ENCODE data around the gene RESP18.
"Not testable (repeated sequence)": the region's sequence is repeated elsewhere in the genome, so short reads cannot be mapped to it uniquely, and the experiment has no call there.

RESP18 gene

GRCh38 chr2:219335373-219335786 lies 2.8 kb upstream of the RESP18 start:
- Histone ChIP-seq H3K4me2 (peak overlapping the region in 2 of 11 experiments; percentile 61 to 74; a peak in 4 of 22 replicates), H3K27me3 (no peaks in the 10 kb centered on the region)

DNA sequence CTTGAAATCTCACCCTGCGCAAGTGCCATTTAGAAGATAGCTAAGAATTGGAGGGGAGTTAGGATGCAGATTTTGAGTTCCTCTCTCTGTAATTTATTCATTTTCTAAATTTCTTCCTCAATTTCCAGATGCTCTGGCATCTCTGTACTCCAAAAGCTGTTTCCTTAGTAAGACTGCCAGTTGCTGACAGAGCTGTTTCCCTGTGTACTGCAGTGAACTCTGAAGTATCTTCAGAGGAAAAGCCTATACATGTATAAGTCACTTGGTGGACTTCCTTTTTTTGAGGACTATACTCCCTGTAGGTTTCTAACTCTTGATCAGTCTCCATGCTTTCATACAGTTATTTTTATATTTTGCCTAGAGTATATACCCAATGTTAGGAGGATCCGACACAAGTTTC lies 1.5 kb upstream of the RESP18 start:
- peak overlapping the region in 2 of 11 experiments; percentile 40 to 49; a peak in 2 of 22 replicates for H3K9ac ChIP-seq
- no peaks in the 10 kb centered on the region for H3K36me3 ChIP-seq
- no peak overlapping the region for H3K4me3 ChIP-seq
- H4K20me1 ChIP-seq: no peaks in the 10 kb centered on the region
- H3K4me1 ChIP-seq: peaks cover 0 to 26% (median 0%) of the 10 kb centered on the region in 10 experiments; a peak in 6 of 20 replicates
- TF ChIP-seq Cebpa-rat (IDR thresholded peaks at IDR 0.05): no peak
- H3K27me3 ChIP-seq: no peaks in the 10 kb centered on the region
- H3K27ac ChIP-seq: peak overlapping the region in 3 of 11 experiments; percentile 26 to 82 (median 74); a peak in 5 of 22 replicates
- H3K9me3 ChIP-seq (replicated peaks in 1 of 11): peaks cover 0 to 26% (median 0%) of the 10 kb centered on the region in 11 experiments; a peak in 7 of 22 replicates
- H3K4me2 ChIP-seq: peak overlapping the region in 3 of 11 experiments; percentile 19 to 74 (median 61); a peak in 5 of 22 replicates

More at GRCh38 chr2:219335373-219335786, 2.8 kb upstream of the RESP18 start:
- no peak overlapping the region for H3K4me3 ChIP-seq
- H3K4me1 ChIP-seq: peaks cover 0 to 26% (median 0%) of the 10 kb centered on the region in 10 experiments; a peak in 6 of 20 replicates
- H3K9me3 ChIP-seq (replicated peaks in 1 of 11): peaks cover 0 to 26% (median 0%) of the 10 kb centered on the region in 11 experiments; a peak in 7 of 22 replicates
- no peak overlapping the region for H3K9ac ChIP-seq
- no peaks in the 10 kb centered on the region for H3K36me3 ChIP-seq
- peak overlapping the region in 2 of 11 experiments; percentile 74 to 82; a peak in 2 of 22 replicates for H3K27ac ChIP-seq
- H4K20me1 ChIP-seq: no peaks in the 10 kb centered on the region
- TF ChIP-seq Cebpa-rat (IDR thresholded peaks at IDR 0.05): no peak

DNA sequence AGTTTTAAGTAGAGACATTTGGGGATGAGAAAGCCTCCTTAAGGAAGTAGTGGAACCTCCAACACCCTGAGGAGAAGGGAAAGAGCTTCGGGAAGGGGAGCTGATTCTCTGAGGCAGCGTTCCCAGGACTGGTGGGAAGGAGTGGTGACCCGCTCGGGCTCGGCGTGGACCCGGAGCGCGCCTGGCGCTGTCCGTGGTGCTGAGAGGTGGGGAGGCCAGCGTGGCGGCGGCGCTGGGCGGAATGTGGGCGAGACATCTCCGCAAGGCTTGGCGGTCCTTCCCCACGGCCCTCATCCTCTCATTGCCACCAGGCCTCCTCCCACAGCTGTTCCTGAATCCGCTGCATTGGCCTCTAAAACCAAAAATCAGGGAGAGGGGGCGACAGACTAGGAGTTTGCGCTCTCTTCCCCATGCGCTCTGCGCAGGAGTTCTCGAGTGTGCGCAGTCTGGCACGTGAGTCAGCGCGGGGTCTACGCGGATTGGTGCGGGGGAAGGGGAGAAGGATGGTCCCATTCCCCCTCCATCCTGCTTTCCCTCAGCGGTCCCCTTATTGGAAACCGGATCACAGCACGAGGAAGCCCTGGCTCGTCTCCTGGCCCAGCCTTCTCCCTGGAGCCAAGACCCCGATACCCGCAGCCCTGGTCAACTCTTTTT lies 857 bp downstream of the RESP18 start:
- peaks cover 0 to 36% (median 0%) of the 10 kb centered on the region in 10 experiments; a peak in 6 of 20 replicates for H3K4me1 ChIP-seq
- no peak overlapping the region for H3K4me3 ChIP-seq
- TF ChIP-seq Cebpa-rat (IDR thresholded peaks at IDR 0.05): no peak
- H3K4me2 ChIP-seq: no peak overlapping the region
- peaks cover 0 to 17% (median 0%) of the 10 kb centered on the region in 11 experiments; a peak in 7 of 22 replicates for H3K9me3 ChIP-seq (replicated peaks in 1 of 11)
- H3K36me3 ChIP-seq: no peaks in the 10 kb centered on the region
- no peaks in the 10 kb centered on the region; a peak in 1 of 22 replicates for H4K20me1 ChIP-seq
- H3K9ac ChIP-seq: no peak overlapping the region
- H3K27ac ChIP-seq: no peak overlapping the region
- H3K27me3 ChIP-seq: no peaks in the 10 kb centered on the region

DNA sequence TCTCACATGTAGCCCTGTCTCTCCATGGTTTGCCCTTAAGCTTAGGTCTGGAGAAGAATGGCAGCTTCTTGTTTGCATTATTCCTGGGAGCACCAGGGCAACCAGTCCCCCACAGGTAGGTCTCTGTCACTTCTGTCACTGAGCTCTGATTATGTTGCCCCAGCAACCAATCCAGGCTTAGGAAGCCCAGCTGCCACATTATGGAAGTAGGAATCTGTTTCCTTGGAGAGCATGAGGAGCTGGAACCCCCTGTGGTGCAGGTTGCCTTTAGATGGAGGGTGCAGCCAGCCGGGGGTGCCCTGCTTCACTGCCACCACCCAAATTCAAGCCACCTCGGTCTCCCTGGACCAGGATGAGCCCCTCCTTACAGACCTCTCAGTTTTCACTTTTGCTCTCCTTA lies 4.8 kb downstream of the RESP18 start:
- no peak overlapping the region for H3K9ac ChIP-seq
- H3K36me3 ChIP-seq: no peaks in the 10 kb centered on the region
- H3K4me2 ChIP-seq: peak overlapping the region in 2 of 11 experiments; percentile 13 to 74; a peak in 3 of 22 replicates
- H3K9me3 ChIP-seq (replicated peaks in 1 of 11): no peaks in the 10 kb centered on the region
- H3K27me3 ChIP-seq: no peaks in the 10 kb centered on the region
- no peak overlapping the region for H3K27ac ChIP-seq
- no peak for TF ChIP-seq Cebpa-rat (IDR thresholded peaks at IDR 0.05)
- H3K4me3 ChIP-seq: no peak overlapping the region
- peaks cover 0 to 45% (median 0%) of the 10 kb centered on the region in 10 experiments; a peak in 4 of 20 replicates for H3K4me1 ChIP-seq
- no peaks in the 10 kb centered on the region; a peak in 1 of 22 replicates for H4K20me1 ChIP-seq

DNA sequence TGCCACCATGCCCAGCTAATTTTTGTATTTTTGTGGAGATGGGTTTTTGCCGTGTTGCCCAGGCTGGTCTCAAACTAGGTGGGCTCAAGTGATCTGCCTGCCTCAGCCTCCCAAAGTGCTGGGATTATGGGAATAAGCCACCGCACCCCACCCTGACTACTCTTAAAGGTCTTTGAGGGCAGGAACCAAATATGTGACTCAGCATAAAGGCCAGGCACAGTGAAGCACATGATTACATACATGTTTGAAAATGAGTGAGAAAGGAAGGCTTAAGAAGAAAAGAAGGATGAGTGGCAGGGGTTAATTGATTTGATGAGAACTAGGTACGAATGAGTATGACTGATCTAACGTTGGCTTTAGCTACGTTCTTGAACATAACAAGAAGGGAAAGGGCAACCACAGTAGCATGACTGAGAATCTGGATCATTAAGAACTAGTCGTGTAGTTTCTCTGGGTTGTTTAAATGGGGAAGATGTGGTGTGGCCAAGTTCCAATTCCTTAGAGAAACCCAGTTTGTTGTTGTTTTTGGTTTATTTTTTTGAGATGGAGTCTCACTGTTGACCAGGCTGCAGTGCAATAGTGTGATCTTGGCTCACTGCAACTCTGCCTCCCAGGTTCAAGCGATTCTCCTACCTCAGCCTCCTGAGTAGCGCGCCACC lies 6.8 kb downstream of the RESP18 start:
- Histone ChIP-seq H3K9ac (no peak overlapping the region), H3K27ac (peak overlapping the region in 1 of 11 experiments; percentile 36; a peak in 2 of 22 replicates), H3K4me1 (peaks cover 5 to 54% (median 9%) of the 10 kb centered on the region in 10 experiments; a peak in 19 of 20 replicates), H3K36me3 (no peaks in the 10 kb centered on the region), H3K9me3 (replicated peaks in 1 of 11) (no peaks in the 10 kb centered on the region), H3K27me3 (peaks cover 0 to 4% (median 0%) of the 10 kb centered on the region in 11 experiments; a peak in 1 of 22 replicates), H3K4me2 (peak overlapping the region in 2 of 11 experiments; percentile 63 to 74; a peak in 4 of 22 replicates), H4K20me1 (no peaks in the 10 kb centered on the region; a peak in 1 of 22 replicates), H3K4me3 (no peak overlapping the region)
- no peak for TF ChIP-seq Cebpa-rat (IDR thresholded peaks at IDR 0.05)

- no peaks in the 10 kb centered on the region for H3K36me3 ChIP-seq
- TF ChIP-seq Cebpa-rat (IDR thresholded peaks at IDR 0.05): no peak
- no peaks in the 10 kb centered on the region for H3K9me3 ChIP-seq (replicated peaks in 1 of 11)
- peaks cover 0 to 4% (median 0%) of the 10 kb centered on the region in 11 experiments; a peak in 1 of 22 replicates for H3K27me3 ChIP-seq
- peak overlapping the region in 2 of 11 experiments; percentile 63 to 74; a peak in 4 of 22 replicates for H3K4me2 ChIP-seq
- no peaks in the 10 kb centered on the region; a peak in 1 of 22 replicates for H4K20me1 ChIP-seq
- H3K4me3 ChIP-seq: no peak overlapping the region
- no peak overlapping the region for H3K27ac ChIP-seq
- H3K9ac ChIP-seq: no peak overlapping the region
- H3K4me1 ChIP-seq: peaks cover 11 to 60% (median 16%) of the 10 kb centered on the region in 10 experiments; a peak in 19 of 20 replicates
These were observed 7.4 kb downstream of the RESP18 start for GRCh38 chr2:219325136-219325535.

DNA sequence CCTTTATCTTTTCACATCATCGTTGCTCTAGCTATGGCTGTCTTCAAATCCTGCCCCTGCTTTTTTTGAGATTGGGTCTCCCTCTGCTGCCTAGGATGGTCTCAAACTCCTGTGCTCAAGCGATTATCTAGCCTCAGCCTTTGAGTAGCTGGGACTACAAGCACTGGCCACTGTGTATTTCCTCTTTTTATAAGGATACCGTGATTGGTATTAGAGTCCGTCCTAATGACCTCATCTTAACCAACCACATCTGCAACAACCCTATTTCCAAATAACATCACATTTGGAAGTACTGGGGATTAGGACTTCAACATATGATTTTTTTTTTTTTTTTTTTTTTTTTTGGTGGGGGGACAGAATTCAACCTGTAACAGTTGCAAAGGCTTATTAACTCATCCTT lies 9.1 kb downstream of the RESP18 start:
- peak overlapping the region in 2 of 11 experiments; percentile 3 to 51; a peak in 3 of 22 replicates for H3K4me2 ChIP-seq
- H3K4me3 ChIP-seq: no peak overlapping the region
- peaks cover 0 to 4% (median 0%) of the 10 kb centered on the region in 11 experiments; a peak in 1 of 22 replicates for H3K27me3 ChIP-seq
- peaks cover 11 to 60% (median 16%) of the 10 kb centered on the region in 10 experiments; a peak in 19 of 20 replicates for H3K4me1 ChIP-seq
- H3K9me3 ChIP-seq (replicated peaks in 1 of 11): no peaks in the 10 kb centered on the region
- no peaks in the 10 kb centered on the region for H3K36me3 ChIP-seq
- H3K9ac ChIP-seq: no peak overlapping the region
- TF ChIP-seq Cebpa-rat (IDR thresholded peaks at IDR 0.05): no peak
- H4K20me1 ChIP-seq: no peaks in the 10 kb centered on the region; a peak in 1 of 22 replicates
- H3K27ac ChIP-seq: no peak overlapping the region

- Histone ChIP-seq H3K36me3 (no peaks in the 10 kb centered on the region), H4K20me1 (no peaks in the 10 kb centered on the region; a peak in 2 of 22 replicates), H3K9me3 (replicated peaks in 1 of 11) (peaks cover 0 to 11% (median 0%) of the 10 kb centered on the region in 11 experiments; a peak in 4 of 22 replicates), H3K9ac (no peak overlapping the region), H3K27ac (no peak overlapping the region), H3K27me3 (peaks cover 4 to 7% (median 5%) of the 10 kb centered on the region in 11 experiments; a peak in 20 of 22 replicates), H3K4me3 (no peak overlapping the region), H3K4me2 (no peak overlapping the region), H3K4me1 (no peaks in the 10 kb centered on the region)
- TF ChIP-seq Cebpa-rat (IDR thresholded peaks at IDR 0.05): no peak
These were observed 17.6 kb downstream of the RESP18 start for GRCh38 chr2:219314804-219315468.

DNA sequence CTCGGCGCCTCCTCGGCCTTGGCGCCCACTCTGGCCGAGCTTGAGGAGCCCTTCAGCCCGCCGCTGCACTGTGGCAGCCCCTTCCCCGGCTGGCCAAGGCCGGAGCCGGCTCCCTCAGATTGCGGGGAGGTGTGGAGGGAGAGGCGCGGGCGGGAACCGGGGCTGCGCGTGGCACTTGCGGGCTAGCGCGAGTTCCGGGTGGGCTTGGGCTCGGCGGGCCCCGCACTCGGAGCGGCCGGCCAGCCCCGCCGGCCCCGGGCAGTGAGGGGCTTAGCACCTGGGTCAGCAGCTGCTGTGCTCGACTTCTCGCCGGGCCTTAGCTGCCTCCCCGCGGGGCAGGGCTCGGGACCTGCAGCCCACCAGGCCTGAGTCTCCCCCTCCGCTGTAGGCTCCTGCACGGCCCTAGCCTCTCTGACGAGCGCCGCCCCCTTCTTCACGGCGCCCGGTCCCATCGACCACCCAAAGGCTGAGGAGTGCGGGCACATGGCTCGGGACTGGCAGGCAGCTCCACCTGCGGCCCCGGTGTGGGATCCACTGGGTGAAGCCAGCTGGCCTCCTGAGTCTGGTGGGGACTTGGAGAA lies 19.8 kb downstream of the RESP18 start:
- H3K27ac ChIP-seq, H3K4me1 ChIP-seq, H3K4me3 ChIP-seq, H3K9ac ChIP-seq, H3K4me2 ChIP-seq, H4K20me1 ChIP-seq, H3K36me3 ChIP-seq: not testable (repeated sequence)
- Histone ChIP-seq H3K9me3 (replicated peaks in 1 of 11) (peaks cover 0 to 13% (median 0%) of the 10 kb centered on the region in 11 experiments; a peak in 6 of 22 replicates), H3K27me3 (peaks cover 20 to 28% (median 25%) of the 10 kb centered on the region in 11 experiments)
